KBM-7 (cell line): ENCODE results near the gene ZNF41.
"Not testable (repeated sequence)": the region's sequence is repeated elsewhere in the genome, so short reads cannot be mapped to it uniquely, and the experiment has no call there.

Experiments
- DNase-seq: peaks from one replicate; pipeline ENCODE4 v3.0.0-alpha.2; 2015
- in situ Hi-C: fragments of 300-500 bp; cut with MboI; formaldehyde crosslinking; loops from 2 replicates; pipeline ENCODE4 v1.14.3; 2020; ENCODE audit warnings: low sequenced_read_pairs, low pct_unique_long_range_greater_than_20kb, mixed read lengths

The ZNF41 gene

GRCh38 chrX:47497271-47497888 lies 14.4 kb upstream of the ZNF41 start:
- DNase-seq: peak; percentile 70

GRCh38 chrX:47492133-47492532 lies 9.1 kb upstream of the ZNF41 start:
- DNase-seq, in situ Hi-C loops: not testable (repeated sequence)

More at GRCh38 chrX:47497271-47497888, 14.4 kb upstream of the ZNF41 start:
- in situ Hi-C loops: no loop called here

GRCh38 chrX:47489507-47490275 lies 6.7 kb upstream of the ZNF41 start:
- no peak for DNase-seq
- in situ Hi-C loops: no loop called here

GRCh38 chrX:47484885-47485284 lies 1.9 kb upstream of the ZNF41 start:
- DNase-seq: peak; percentile 55
- in situ Hi-C loops: no loop called here

GRCh38 chrX:47483306-47484268 lies 565 bp upstream of the ZNF41 start:
- DNase-seq: peak; percentile 38
- in situ Hi-C loops: no loop called here

- in situ Hi-C loops: no loop called here
- DNase-seq: no peak
Observed at GRCh38 chrX:47482065-47482511, 934 bp downstream of the ZNF41 start.

- no peak for DNase-seq
- in situ Hi-C loops: no loop called here
Observed at GRCh38 chrX:47481160-47481559, 1.9 kb downstream of the ZNF41 start.

GRCh38 chrX:47480576-47480975 lies 2.4 kb downstream of the ZNF41 start:
- DNase-seq: no peak
- in situ Hi-C loops: no loop called here

- no peak for DNase-seq
- in situ Hi-C loops: no loop called here
Observed at GRCh38 chrX:47475476-47475875, 7.5 kb downstream of the ZNF41 start.

GRCh38 chrX:47467106-47467505 lies 15.9 kb downstream of the ZNF41 start:
- no peak for DNase-seq
- in situ Hi-C loops: no loop called here

- DNase-seq: no peak
- in situ Hi-C loops: no loop called here
Observed at GRCh38 chrX:47460561-47460960, 22.5 kb downstream of the ZNF41 start.

GRCh38 chrX:47458528-47458927 lies 24.5 kb downstream of the ZNF41 start:
- in situ Hi-C loops: no loop called here
- no peak for DNase-seq

- DNase-seq: no peak
- in situ Hi-C loops: no loop called here
Observed at GRCh38 chrX:47456080-47456479, 26.9 kb downstream of the ZNF41 start.

GRCh38 chrX:47452112-47452511 lies 30.9 kb downstream of the ZNF41 start:
- no peak for DNase-seq
- in situ Hi-C loops: no loop called here

- no peak for DNase-seq
- in situ Hi-C loops: no loop called here
Observed at GRCh38 chrX:47448165-47448806, 34.7 kb downstream of the ZNF41 start.

- in situ Hi-C loops: no loop called here
- DNase-seq: no peak
Observed at GRCh38 chrX:47447607-47448006, 35.4 kb downstream of the ZNF41 start.

- no peak for DNase-seq
- in situ Hi-C loops: no loop called here
Observed at GRCh38 chrX:47446971-47447370, 36.1 kb downstream of the ZNF41 start.

- no peak for DNase-seq
- in situ Hi-C loops: no loop called here
Observed at GRCh38 chrX:47446431-47446830, 36.6 kb downstream of the ZNF41 start.

- in situ Hi-C loops: no loop called here
- no peak for DNase-seq
Observed at GRCh38 chrX:47430925-47431324, 52.1 kb downstream of the ZNF41 start.
